B cell (primary cell): Measurements from ENCODE around the gene PRKAA2. TPM values are rescaled to one million over a fixed set of nuclear protein-coding genes. Genes with fewer than 3 reads are reported as not detected.

Source experiments
- ATAC-seq: fragments of 200-7000 bp; cut with Tn5 transposase; one replicate; pipeline ENCODE4 v1.10.0; 2021; ENCODE audit warnings: low read depth, mild to moderate bottlenecking, moderate number of reproducible peaks, moderate library complexity
- CTCF ChIA-PET: fragments of 350-600 bp; sonication (Branson Sonifier 250); formaldehyde crosslinking; loops from one replicate; lab custom pipeline; 2021; ENCODE audit warnings: antibody characterized with exemption, inconsistent platforms; lab: Charles Lee
- POLR2A ChIA-PET: fragments of 350-600 bp; sonication (Branson Sonifier 250); formaldehyde crosslinking; loops from one replicate; lab custom pipeline; 2021; ENCODE audit warnings: antibody characterized with exemption; lab: Charles Lee
- DNase-seq: peaks from one replicate; pipeline ENCODE4 v3.0.0; 2013
- H2AFZ ChIP-seq: 2 replicates; pipeline ENCODE4 v1.6.1; 2012; ENCODE audit warnings: mild to moderate bottlenecking, low read depth, low read length; ENCODE audit not compliant: insufficient read depth, poor library complexity, severe bottlenecking
- H3K27ac ChIP-seq, 2 donors: 1 replicate in 1 of 2; 2 replicates in 1 of 2; pipeline ENCODE4 v1.5.1; 2012 to 2013; ENCODE audit warnings: low read length in 2 of 2, mild to moderate bottlenecking in 2 of 2, moderate library complexity in 1 of 2
- H3K27me3 ChIP-seq, 4 experiments: fragments of 200-600 bp in 1 of 4; sonication (generic) in 1 of 4; replicated peaks in 1 of 4; 1 replicate in 2 of 4; 2 replicates in 2 of 4; pipeline versions ENCODE4 v1.6.1 to v1.7.0; 2013 to 2016; ENCODE audit warnings: low read length in 3 of 4, mild to moderate bottlenecking in 2 of 4, mixed read lengths in 1 of 4, moderate library complexity in 1 of 4; ENCODE audit not compliant: insufficient read depth in 4 of 4, control insufficient read depth in 3 of 4; ENCODE audit errors: control extremely low read depth in 1 of 4
- H3K36me3 ChIP-seq, 2 experiments: replicated peaks in 1 of 2; 1 replicate in 1 of 2; 2 replicates in 1 of 2; pipeline versions ENCODE4 v1.6.1 to v1.7.1; 2013; ENCODE audit warnings: low read length in 1 of 2; ENCODE audit not compliant: insufficient read depth in 2 of 2, control insufficient read depth in 1 of 2; ENCODE audit errors: control extremely low read depth in 1 of 2, extremely low read depth in 1 of 2
- H3K4me1 ChIP-seq, 2 donors: fragments of 200-600 bp in 1 of 2; sonication (generic) in 1 of 2; 1 replicate in 1 of 2; 2 replicates in 1 of 2; pipeline versions ENCODE4 v1.5.1 to v1.6.1; 2013 to 2017; ENCODE audit warnings: low read length in 2 of 2; ENCODE audit not compliant: control insufficient read depth in 2 of 2, insufficient read depth in 2 of 2
- H3K4me2 ChIP-seq: replicated peaks from 2 replicates; pipeline ENCODE3; 2012; ENCODE audit warnings: mild to moderate bottlenecking, low read depth, low read length; ENCODE audit not compliant: poor library complexity, severe bottlenecking
- H3K4me3 ChIP-seq, 5 experiments: fragments of 200-600 bp in 1 of 5; sonication (generic) in 1 of 5; 1 replicate in 3 of 5; 2 replicates in 2 of 5; pipeline versions ENCODE4 v1.5.1 to v1.7.0; 2011 to 2016; ENCODE audit warnings: low read length in 4 of 5, mild to moderate bottlenecking in 4 of 5, low read depth in 2 of 5, control low read depth in 1 of 5, moderate library complexity in 1 of 5; ENCODE audit not compliant: insufficient read depth in 1 of 5; ENCODE audit errors: control extremely low read depth in 1 of 5, extremely low read depth in 1 of 5
- H3K79me2 ChIP-seq: fragments of 200-600 bp; sonication (generic); one replicate; pipeline ENCODE4 v1.6.0; 2016; ENCODE audit warnings: low read length; ENCODE audit not compliant: control insufficient read depth, insufficient read depth
- H3K9ac ChIP-seq: fragments of 200-600 bp; sonication (generic); 2 replicates; pipeline ENCODE4 v1.6.1; 2017; ENCODE audit warnings: mild to moderate bottlenecking, low read length, moderate library complexity
- H3K9me3 ChIP-seq, 3 donors: one replicate each; pipeline versions ENCODE4 v1.6.1 to v1.7.1; 2013; ENCODE audit warnings: low read length in 2 of 3; ENCODE audit not compliant: control insufficient read depth in 2 of 3, insufficient read depth in 1 of 3; ENCODE audit errors: control extremely low read depth in 1 of 3
- H4K20me1 ChIP-seq: 2 replicates; pipeline ENCODE4 v1.6.0; 2012; ENCODE audit warnings: mild to moderate bottlenecking, low read length; ENCODE audit not compliant: insufficient read depth, control insufficient read depth, poor library complexity, severe bottlenecking
- H3K27ac Mint-ChIP-seq: one replicate; pipeline ENCODE4 v1.8.0; 2021; ENCODE audit warnings: mixed read lengths
- H3K27me3 Mint-ChIP-seq: one replicate; pipeline ENCODE4 v1.8.0; 2021; ENCODE audit warnings: mixed read lengths
- H3K4me1 Mint-ChIP-seq: one replicate; pipeline ENCODE4 v1.8.0; 2021; ENCODE audit warnings: mixed read lengths
- H3K4me3 Mint-ChIP-seq: one replicate; pipeline ENCODE4 v1.8.0; 2021; ENCODE audit warnings: mixed read lengths
- H3K9me3 Mint-ChIP-seq: one replicate; pipeline ENCODE4 v1.8.0; 2022; ENCODE audit warnings: mixed read lengths; ENCODE audit not compliant: insufficient read depth
- EZH2 ChIP-seq: IDR thresholded peaks from 2 replicates; pipeline ENCODE4 v1.6.1; 2012; ENCODE audit warnings: borderline replicate concordance, low read depth, mild to moderate bottlenecking, moderate library complexity, low read length; ENCODE audit not compliant: insufficient read depth, poor library complexity, severe bottlenecking
- WGBS: methylation state at CpG from one replicate; pipeline ENCODE4 v1.1.5; 2013; ENCODE audit warnings: missing lambda C conversion rate; ENCODE audit not compliant: insufficient coverage; 5-methylcytosine and 5-hydroxymethylcytosine counted together
- intact Hi-C: fragments of 100-400 bp; cut with micrococcal nuclease; formaldehyde crosslinking; loops from one replicate; pipeline ENCODE4 v1.10.0; 2022
- polyA plus RNA-seq: library from polyadenylated mRNA; depleted of rRNA; stranded (reverse); fragments of >200 nt; gene quantifications from 2 replicates; pipeline ENCODE4 v1.2.3, GENCODE V29; 2012
- total RNA-seq, 2 donors: library from RNA; stranded (reverse); fragments of 120-200 nt in 1 of 2; gene quantifications; 1 replicate in 1 of 2; 2 replicates in 1 of 2; pipeline versions ENCODE4 v1.2.3 to v1.2.4, GENCODE V29; 2013 to 2022
- TF ChIP-seq, protein P1 (sequence below): fragments of 200-600 bp; IDR thresholded peaks from one replicate; pipeline ENCODE4 v1.8.0; 2022; ENCODE audit warnings: antibody characterized with exemption, mild to moderate bottlenecking

Gene PRKAA2
- total and polyA plus RNA-seq, 2 donors (not counting 1 experiment from before 2014, with no cell fraction given) = not detected

DNA sequence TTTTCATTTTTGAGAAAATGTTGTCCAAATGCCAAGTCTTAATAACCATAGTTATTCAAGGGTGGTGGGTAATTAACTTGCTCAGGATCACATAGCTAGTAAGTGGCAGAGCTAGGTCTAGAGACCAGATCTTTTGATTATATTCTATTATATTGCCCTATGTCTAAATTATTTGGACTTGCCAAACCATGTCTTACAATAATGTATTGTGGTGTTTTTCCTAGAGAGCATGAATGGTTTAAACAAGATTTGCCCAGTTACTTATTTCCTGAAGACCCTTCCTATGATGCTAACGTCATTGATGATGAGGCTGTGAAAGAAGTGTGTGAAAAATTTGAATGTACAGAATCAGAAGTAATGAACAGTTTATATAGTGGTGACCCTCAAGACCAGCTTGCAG is 58.6 kb downstream of the PRKAA2 start:
- intact Hi-C loops = no loop called here
- no peak overlapping the region for H3K4me3 Mint-ChIP-seq
- Histone ChIP-seq H3K4me1 (no peaks in the 10 kb centered on the region), H3K36me3 (no peaks in the 10 kb centered on the region), H3K79me2 (no peaks in the 10 kb centered on the region), H3K9ac (no peak overlapping the region), H3K4me2 (no peak overlapping the region), H3K9me3 (peaks cover 0 to 4% (median 0%) of the 10 kb centered on the region in 3 donors), H3K27ac (no peak overlapping the region), H4K20me1 (no peaks in the 10 kb centered on the region), H3K27me3 (peaks cover 0 to 3% (median 0%) of the 10 kb centered on the region in 4 experiments), H2AFZ (no peak overlapping the region), H3K4me3 (no peak overlapping the region)
- peaks cover 2% of the 10 kb centered on the region for H3K9me3 Mint-ChIP-seq
- no peak overlapping the region for H3K27ac Mint-ChIP-seq
- peaks cover 32% of the 10 kb centered on the region for H3K27me3 Mint-ChIP-seq
- DNase-seq = no peak
- ATAC-seq = no peak
- 100% methylated on average over 1 of the region's 1 CpG for WGBS
- TF ChIP-seq EZH2 = no peak
- TF ChIP-seq, protein P1, sequence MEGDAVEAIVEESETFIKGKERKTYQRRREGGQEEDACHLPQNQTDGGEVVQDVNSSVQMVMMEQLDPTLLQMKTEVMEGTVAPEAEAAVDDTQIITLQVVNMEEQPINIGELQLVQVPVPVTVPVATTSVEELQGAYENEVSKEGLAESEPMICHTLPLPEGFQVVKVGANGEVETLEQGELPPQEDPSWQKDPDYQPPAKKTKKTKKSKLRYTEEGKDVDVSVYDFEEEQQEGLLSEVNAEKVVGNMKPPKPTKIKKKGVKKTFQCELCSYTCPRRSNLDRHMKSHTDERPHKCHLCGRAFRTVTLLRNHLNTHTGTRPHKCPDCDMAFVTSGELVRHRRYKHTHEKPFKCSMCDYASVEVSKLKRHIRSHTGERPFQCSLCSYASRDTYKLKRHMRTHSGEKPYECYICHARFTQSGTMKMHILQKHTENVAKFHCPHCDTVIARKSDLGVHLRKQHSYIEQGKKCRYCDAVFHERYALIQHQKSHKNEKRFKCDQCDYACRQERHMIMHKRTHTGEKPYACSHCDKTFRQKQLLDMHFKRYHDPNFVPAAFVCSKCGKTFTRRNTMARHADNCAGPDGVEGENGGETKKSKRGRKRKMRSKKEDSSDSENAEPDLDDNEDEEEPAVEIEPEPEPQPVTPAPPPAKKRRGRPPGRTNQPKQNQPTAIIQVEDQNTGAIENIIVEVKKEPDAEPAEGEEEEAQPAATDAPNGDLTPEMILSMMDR = no peak
- no peaks in the 10 kb centered on the region for H3K4me1 Mint-ChIP-seq
- POLR2A ChIA-PET = no interaction called here
- CTCF ChIA-PET = interaction anchor here (1.2 to 2.4 kb wide), 5 partner anchors 9 to 1418 kb away, joined by 3 to 7 read pairs (median 3); no protein-coding TSS in a partner anchor

DNA sequence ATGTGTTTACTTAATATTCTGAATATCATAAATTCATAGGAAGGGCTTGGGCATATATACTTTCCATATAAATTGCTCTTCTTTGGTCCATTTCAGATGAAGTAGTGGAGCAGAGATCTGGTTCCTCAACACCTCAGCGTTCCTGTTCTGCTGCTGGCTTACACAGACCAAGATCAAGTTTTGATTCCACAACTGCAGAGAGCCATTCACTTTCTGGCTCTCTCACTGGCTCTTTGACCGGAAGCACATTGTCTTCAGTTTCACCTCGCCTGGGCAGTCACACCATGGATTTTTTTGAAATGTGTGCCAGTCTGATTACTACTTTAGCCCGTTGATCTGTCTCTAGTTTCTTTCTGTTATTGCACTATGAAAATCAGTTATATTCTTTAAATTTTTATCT is 62.3 kb downstream of the PRKAA2 start:
- ChIA-PET CTCF (no interaction called here), POLR2A (no interaction called here)
- Histone ChIP-seq H3K27me3 (peaks cover 0 to 3% (median 0%) of the 10 kb centered on the region in 4 experiments), H3K4me2 (no peak overlapping the region), H3K4me1 (no peaks in the 10 kb centered on the region), H3K9ac (no peak overlapping the region), H3K79me2 (no peaks in the 10 kb centered on the region), H3K27ac (no peak overlapping the region), H4K20me1 (no peaks in the 10 kb centered on the region), H2AFZ (no peak overlapping the region), H3K9me3 (no peaks in the 10 kb centered on the region), H3K4me3 (no peak overlapping the region), H3K36me3 (no peaks in the 10 kb centered on the region)
- Mint-ChIP-seq H3K9me3 (no peaks in the 10 kb centered on the region), H3K4me3 (no peak overlapping the region), H3K27ac (no peak overlapping the region), H3K4me1 (no peaks in the 10 kb centered on the region), H3K27me3 (peaks cover 34% of the 10 kb centered on the region)
- no peak for DNase-seq
- ATAC-seq = no peak
- intact Hi-C loops = no loop called here
- 87% methylated on average over 3 of the region's 4 CpGs for WGBS
- TF ChIP-seq, protein P1 = no peak
- TF ChIP-seq EZH2 = no peak
